Activated T-helper 1 cell treated with anti-CD3 and anti-CD28 coated beads, Interleukin-12 subunit alpha, Interleukin-12 subunit beta, Interleukin-2, Interleukin-4 antibody, amounts not matched to agents 30 ng/mL and 10 ng/mL and 1 ng/mL, durations not matched to agents 14 hours and 24 hours and 36 hours (primary cell): ENCODE measurements around the gene TFPI. TPM values are rescaled to one million over a fixed set of nuclear protein-coding genes. Genes with fewer than 3 reads are reported as not detected.

Source experiments
- DNase-seq: peaks from one replicate; pipeline ENCODE4 v3.0.0; 2021; ENCODE audit warnings: low spot score
- H3K27ac Mint-ChIP-seq: one replicate; pipeline ENCODE4 v1.8.0; 2021; ENCODE audit warnings: mild to moderate bottlenecking, mixed read lengths
- H3K27me3 Mint-ChIP-seq: one replicate; pipeline ENCODE4 v1.8.0; 2022; ENCODE audit warnings: mild to moderate bottlenecking, moderate library complexity, mixed read lengths; ENCODE audit not compliant: insufficient read depth
- H3K36me3 Mint-ChIP-seq: one replicate; pipeline ENCODE4 v1.8.0; 2021; ENCODE audit warnings: low read depth, mixed read lengths
- H3K4me1 Mint-ChIP-seq: one replicate; pipeline ENCODE4 v1.8.0; 2021; ENCODE audit warnings: low read depth, mixed read lengths
- H3K4me3 Mint-ChIP-seq: one replicate; pipeline ENCODE4 v1.8.0; 2021; ENCODE audit warnings: mild to moderate bottlenecking, moderate library complexity, mixed read lengths
- H3K9me3 Mint-ChIP-seq: one replicate; pipeline ENCODE4 v1.8.0; 2021; ENCODE audit warnings: mixed read lengths
- intact Hi-C: fragments of 100-400 bp; cut with micrococcal nuclease; formaldehyde crosslinking; loops from one replicate; pipeline ENCODE4 v1.15.1; 2024
- total RNA-seq: library from RNA; stranded (reverse); gene quantifications from 2 replicates; pipeline ENCODE4 v1.2.3, GENCODE V29; 2022

The TFPI gene
- total RNA-seq, 1 donor from 2014 or later, result 0.60 TPM

DNA sequence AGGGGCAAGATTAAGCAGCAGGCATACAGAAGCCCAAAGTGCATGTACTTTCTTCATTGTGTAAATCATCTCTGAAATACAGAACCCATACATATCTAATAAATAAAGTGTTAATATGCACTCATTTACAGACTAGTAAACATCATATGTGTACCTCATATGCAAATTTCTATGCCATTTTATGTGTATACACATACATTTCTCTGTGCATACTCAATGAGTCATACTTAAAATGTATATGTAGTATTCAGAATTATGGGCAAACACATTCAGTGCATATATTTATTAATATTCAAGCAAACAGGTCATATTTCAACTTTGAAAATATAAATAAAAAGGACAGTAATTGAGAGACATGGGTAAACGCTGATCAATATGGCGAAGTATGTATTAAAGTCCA, 50.5 kb downstream of the TFPI start:
- peaks cover 5% of the 10 kb centered on the region for H3K27me3 Mint-ChIP-seq
- no peaks in the 10 kb centered on the region for H3K4me1 Mint-ChIP-seq
- DNase-seq, result no peak
- H3K36me3 Mint-ChIP-seq, result no peaks in the 10 kb centered on the region
- H3K27ac Mint-ChIP-seq, result no peak overlapping the region
- intact Hi-C loops, result loop anchor here (5.0 kb wide), 1 partner anchor 1009 kb away; no protein-coding TSS in a partner anchor
- no peaks in the 10 kb centered on the region for H3K9me3 Mint-ChIP-seq
- H3K4me3 Mint-ChIP-seq, result no peak overlapping the region

DNA sequence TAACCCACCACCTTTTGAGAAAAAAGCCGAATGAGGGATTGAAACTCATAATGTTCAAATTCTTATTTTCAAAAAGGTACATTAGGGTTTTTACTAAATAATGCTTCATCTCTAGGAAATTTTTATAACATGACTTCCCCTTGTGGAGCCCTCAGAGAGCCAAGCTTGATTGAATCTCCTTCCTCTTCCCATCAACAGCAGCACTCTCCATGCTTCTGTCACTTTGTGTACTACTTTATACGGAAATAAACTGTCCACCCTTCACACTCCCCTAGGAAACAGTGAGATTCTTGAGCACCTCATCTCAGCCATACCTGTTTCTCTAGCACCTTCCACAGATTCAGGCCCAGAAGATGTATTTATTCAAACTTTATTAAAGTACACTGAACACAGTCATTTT, 51.8 kb downstream of the TFPI start:
- intact Hi-C loops, result loop anchor here (5.0 kb wide), 1 partner anchor 1010 kb away; no protein-coding TSS in a partner anchor
- peaks cover 5% of the 10 kb centered on the region for H3K27me3 Mint-ChIP-seq
- no peak for DNase-seq
- H3K4me3 Mint-ChIP-seq, result no peak overlapping the region
- no peak overlapping the region for H3K27ac Mint-ChIP-seq
- no peaks in the 10 kb centered on the region for H3K36me3 Mint-ChIP-seq
- H3K4me1 Mint-ChIP-seq, result no peaks in the 10 kb centered on the region
- no peaks in the 10 kb centered on the region for H3K9me3 Mint-ChIP-seq

DNA sequence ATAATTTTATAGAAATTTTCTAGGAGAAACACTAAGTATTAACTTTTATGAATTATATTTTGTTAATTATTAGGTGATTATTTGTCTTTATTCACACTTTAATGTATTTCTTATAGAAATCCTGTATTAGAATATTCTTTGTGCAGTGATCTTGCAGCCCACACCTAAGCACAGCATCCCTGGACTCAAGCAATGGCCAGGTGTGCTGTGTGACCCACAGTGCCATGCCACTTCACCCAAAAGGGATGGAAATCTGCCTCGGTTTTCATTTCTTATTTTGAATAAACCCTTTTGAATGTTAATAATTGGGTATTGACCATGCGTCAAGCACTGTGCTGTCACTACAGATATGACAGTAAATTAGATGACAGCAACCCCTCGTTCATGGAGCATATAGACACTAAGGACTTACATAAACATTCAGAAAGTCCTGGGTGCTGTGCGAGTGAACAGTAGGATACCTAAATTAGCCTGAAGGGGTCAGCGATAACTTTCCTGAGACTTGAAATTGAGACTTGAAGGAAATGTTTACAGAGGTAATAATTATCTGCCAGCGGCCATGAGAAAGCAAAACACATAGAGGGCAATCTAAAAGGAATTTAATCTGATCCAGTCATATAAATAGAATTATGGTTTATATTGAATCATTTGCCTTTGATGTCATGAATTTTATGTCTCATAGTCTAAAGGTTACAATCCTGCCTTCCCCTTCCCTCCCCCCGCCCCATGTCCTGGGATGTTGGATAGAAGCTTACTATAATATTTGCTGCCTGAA, 53.5 kb downstream of the TFPI start:
- intact Hi-C loops, result loop anchor here (1.0 to 5.0 kb wide), 4 partner anchors 80 to 1012 kb away; no protein-coding TSS in a partner anchor
- no peak for DNase-seq
- H3K9me3 Mint-ChIP-seq, result no peaks in the 10 kb centered on the region

GRCh38 chr2:187499941-187500532, 54.2 kb downstream of the TFPI start:
- H3K4me3 Mint-ChIP-seq, result no peak overlapping the region
- H3K9me3 Mint-ChIP-seq, result no peaks in the 10 kb centered on the region
- H3K27me3 Mint-ChIP-seq, result peaks cover 5% of the 10 kb centered on the region
- H3K36me3 Mint-ChIP-seq, result no peaks in the 10 kb centered on the region
- H3K27ac Mint-ChIP-seq, result no peak overlapping the region
- DNase-seq, result peak; percentile 14
- H3K4me1 Mint-ChIP-seq, result no peaks in the 10 kb centered on the region
- intact Hi-C loops, result loop anchor here (1.0 to 5.0 kb wide), 4 partner anchors 80 to 1012 kb away; no protein-coding TSS in a partner anchor

More for the DNA sequence above, 53.5 kb downstream of the TFPI start:
- H3K36me3 Mint-ChIP-seq, result no peaks in the 10 kb centered on the region
- H3K4me3 Mint-ChIP-seq, result no peak overlapping the region
- H3K27me3 Mint-ChIP-seq, result peaks cover 5% of the 10 kb centered on the region
- H3K27ac Mint-ChIP-seq, result no peak overlapping the region
- no peaks in the 10 kb centered on the region for H3K4me1 Mint-ChIP-seq

- intact Hi-C loops, result no loop called here
- Mint-ChIP-seq H3K36me3 (no peaks in the 10 kb centered on the region), H3K4me1 (no peaks in the 10 kb centered on the region), H3K9me3 (no peaks in the 10 kb centered on the region), H3K4me3 (no peak overlapping the region), H3K27ac (no peak overlapping the region), H3K27me3 (peaks cover 5% of the 10 kb centered on the region)
- no peak for DNase-seq
These were observed 56.3 kb downstream of the TFPI start for GRCh38 chr2:187497858-187498463.

GRCh38 chr2:187497140-187497539, 57.1 kb downstream of the TFPI start:
- DNase-seq, result no peak
- Mint-ChIP-seq H3K36me3 (no peaks in the 10 kb centered on the region), H3K9me3 (no peaks in the 10 kb centered on the region), H3K27me3 (no peaks in the 10 kb centered on the region), H3K4me3 (no peak overlapping the region), H3K27ac (no peak overlapping the region), H3K4me1 (no peaks in the 10 kb centered on the region)
- intact Hi-C loops, result no loop called here

- Mint-ChIP-seq H3K27me3 (no peaks in the 10 kb centered on the region), H3K4me3 (no peak overlapping the region), H3K27ac (no peak overlapping the region), H3K9me3 (no peaks in the 10 kb centered on the region), H3K4me1 (no peaks in the 10 kb centered on the region), H3K36me3 (no peaks in the 10 kb centered on the region)
- intact Hi-C loops, result no loop called here
- no peak for DNase-seq
These were observed 58.9 kb downstream of the TFPI start for GRCh38 chr2:187495324-187495723.

DNA sequence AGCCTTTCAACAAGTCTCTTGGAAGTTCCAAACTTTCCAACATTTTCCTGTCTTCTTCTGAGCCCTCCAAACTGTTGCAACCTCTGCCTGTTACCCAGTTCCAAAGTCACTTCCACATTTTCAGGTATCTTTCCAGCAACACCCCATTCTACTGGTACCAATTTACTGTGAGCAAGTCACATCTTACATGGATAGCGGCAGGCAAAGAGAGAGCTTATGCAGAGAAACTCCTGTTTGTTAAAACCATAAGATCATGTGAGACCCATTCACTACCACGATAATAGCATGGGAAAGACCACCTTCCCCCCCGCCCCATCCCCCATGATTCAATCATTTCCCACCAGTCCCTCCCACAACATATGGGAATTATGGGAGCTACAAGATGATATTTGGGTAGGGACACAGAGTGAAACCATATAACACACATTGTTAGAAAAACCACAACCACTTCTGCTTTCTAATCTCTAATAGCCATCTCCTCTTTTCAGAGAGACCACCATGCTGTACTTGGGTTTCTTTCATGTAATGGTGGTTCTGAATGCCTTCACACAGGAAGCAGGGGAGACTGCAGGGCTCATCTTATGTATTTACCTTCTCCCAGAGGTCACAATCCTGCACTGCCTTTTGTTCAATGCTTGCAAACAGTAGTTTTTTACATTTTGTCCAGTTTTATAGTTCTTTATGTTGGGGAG, 60.2 kb downstream of the TFPI start:
- no peak for DNase-seq
- Mint-ChIP-seq H3K4me1 (no peaks in the 10 kb centered on the region), H3K27ac (no peak overlapping the region), H3K4me3 (no peak overlapping the region), H3K9me3 (no peaks in the 10 kb centered on the region), H3K36me3 (no peaks in the 10 kb centered on the region), H3K27me3 (no peaks in the 10 kb centered on the region)
- intact Hi-C loops, result no loop called here

DNA sequence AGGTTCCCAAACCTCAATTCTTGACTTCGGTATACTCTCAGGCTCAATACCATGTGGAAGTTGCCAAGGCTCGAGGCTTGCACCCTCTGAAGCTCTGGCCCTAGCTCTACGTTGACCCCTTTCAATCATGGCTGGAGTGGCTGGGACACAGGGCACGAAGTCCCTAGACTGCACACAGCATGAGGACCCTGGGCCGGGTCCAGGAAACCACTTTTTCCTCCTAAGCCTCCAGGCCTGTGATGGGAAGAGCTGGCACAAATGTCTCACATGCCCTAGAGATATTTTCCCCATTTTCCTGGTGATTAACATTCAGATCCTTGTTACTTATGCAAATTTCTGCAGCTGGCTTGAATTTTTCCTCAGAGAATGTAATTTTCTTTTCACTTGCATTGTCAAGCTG, 61.1 kb downstream of the TFPI start:
- Mint-ChIP-seq H3K27ac (no peak overlapping the region), H3K9me3 (no peaks in the 10 kb centered on the region), H3K27me3 (no peaks in the 10 kb centered on the region), H3K4me1 (no peaks in the 10 kb centered on the region), H3K4me3 (no peak overlapping the region), H3K36me3 (no peaks in the 10 kb centered on the region)
- DNase-seq, result no peak
- intact Hi-C loops, result no loop called here

- no peaks in the 10 kb centered on the region for H3K4me1 Mint-ChIP-seq
- intact Hi-C loops, result no loop called here
- DNase-seq, result no peak
- H3K36me3 Mint-ChIP-seq, result no peaks in the 10 kb centered on the region
- H3K27me3 Mint-ChIP-seq, result peaks cover 2% of the 10 kb centered on the region
- H3K27ac Mint-ChIP-seq, result no peak overlapping the region
- H3K9me3 Mint-ChIP-seq, result no peaks in the 10 kb centered on the region
- no peak overlapping the region for H3K4me3 Mint-ChIP-seq
These were observed 68.0 kb downstream of the TFPI start for GRCh38 chr2:187486241-187486640.

- Mint-ChIP-seq H3K4me1 (no peaks in the 10 kb centered on the region), H3K27ac (no peak overlapping the region), H3K36me3 (no peaks in the 10 kb centered on the region), H3K27me3 (peaks cover 2% of the 10 kb centered on the region), H3K9me3 (no peaks in the 10 kb centered on the region), H3K4me3 (no peak overlapping the region)
- no peak for DNase-seq
- intact Hi-C loops, result no loop called here
These were observed 68.7 kb downstream of the TFPI start for GRCh38 chr2:187485523-187485922.

DNA sequence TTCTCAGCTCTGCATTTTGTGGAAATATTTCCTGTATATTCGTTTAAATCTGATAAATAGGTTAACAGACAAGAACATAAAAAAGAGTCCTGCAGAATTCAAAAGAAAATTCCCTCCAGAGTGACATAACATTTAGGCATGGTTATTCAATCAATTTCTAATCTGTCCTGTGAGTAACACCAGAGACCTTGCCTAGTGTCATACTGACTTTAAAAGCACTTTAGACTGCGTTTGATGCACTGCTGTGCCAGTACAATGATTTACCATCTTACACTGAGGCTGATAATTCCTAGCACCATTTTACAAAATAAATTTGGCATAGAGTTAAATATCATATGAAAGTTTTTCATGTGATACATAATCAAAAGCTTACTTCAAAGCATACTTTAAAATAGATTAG, 70.7 kb downstream of the TFPI start:
- H3K4me3 Mint-ChIP-seq, result no peak overlapping the region
- H3K36me3 Mint-ChIP-seq, result no peaks in the 10 kb centered on the region
- H3K27ac Mint-ChIP-seq, result no peak overlapping the region

DNA sequence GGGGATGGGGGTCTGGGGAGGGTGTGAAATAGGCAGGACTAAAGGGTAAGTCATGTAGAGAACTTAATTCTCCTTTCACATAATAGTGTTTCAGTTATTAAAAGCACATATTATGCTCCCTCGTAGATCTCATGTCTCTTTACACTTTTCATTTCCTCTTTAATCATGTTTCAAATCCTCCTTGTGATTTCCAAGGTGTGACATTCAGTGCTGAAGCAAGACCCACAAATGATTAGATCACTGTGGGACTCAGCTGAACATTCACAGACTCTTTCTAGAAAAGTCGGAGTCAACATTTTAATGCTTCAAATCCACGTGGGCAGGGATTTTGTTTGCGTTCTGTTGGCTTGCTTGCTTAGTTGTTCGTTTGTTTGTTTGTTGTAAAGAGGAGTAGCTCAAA, 71.4 kb downstream of the TFPI start:
- H3K27ac Mint-ChIP-seq, result no peak overlapping the region
- no peak for DNase-seq
- no peak overlapping the region for H3K4me3 Mint-ChIP-seq
- no peaks in the 10 kb centered on the region for H3K36me3 Mint-ChIP-seq
- H3K27me3 Mint-ChIP-seq, result peaks cover 2% of the 10 kb centered on the region
- intact Hi-C loops, result no loop called here
- no peaks in the 10 kb centered on the region for H3K4me1 Mint-ChIP-seq
- no peaks in the 10 kb centered on the region for H3K9me3 Mint-ChIP-seq

More for the DNA sequence above, 70.7 kb downstream of the TFPI start:
- DNase-seq, result no peak
- H3K4me1 Mint-ChIP-seq, result no peaks in the 10 kb centered on the region
- intact Hi-C loops, result no loop called here
- no peaks in the 10 kb centered on the region for H3K9me3 Mint-ChIP-seq
- peaks cover 2% of the 10 kb centered on the region for H3K27me3 Mint-ChIP-seq
